Right lobe of liver (tissue), 4 donors: ENCODE results near the gene CHST3.

Source experiments
- POLR2A ChIP-seq: fragments of 450-650 bp; IDR thresholded peaks from one replicate; pipeline ENCODE4 v1.6.1; 2017; ENCODE audit warnings: antibody characterized with exemption, mild to moderate bottlenecking
- TF ChIP-seq, protein P1 (sequence below), 4 donors: fragments of 200-600 bp in 3 of 4; fragments of 450-650 bp in 1 of 4; IDR thresholded peaks; one replicate each; pipeline versions ENCODE4 v1.5.1 to v1.8.0; 2016 to 2022; ENCODE audit warnings: antibody characterized with exemption in 4 of 4, mild to moderate bottlenecking in 2 of 4
- donor health status: DM: no; HTN: no; CAD: no.
- donor health status: DM: no; HTN: no; CAD: no.
- donor health status: DM: no; HTN: yes; CAD: no.

- TF ChIP-seq, protein P1, sequence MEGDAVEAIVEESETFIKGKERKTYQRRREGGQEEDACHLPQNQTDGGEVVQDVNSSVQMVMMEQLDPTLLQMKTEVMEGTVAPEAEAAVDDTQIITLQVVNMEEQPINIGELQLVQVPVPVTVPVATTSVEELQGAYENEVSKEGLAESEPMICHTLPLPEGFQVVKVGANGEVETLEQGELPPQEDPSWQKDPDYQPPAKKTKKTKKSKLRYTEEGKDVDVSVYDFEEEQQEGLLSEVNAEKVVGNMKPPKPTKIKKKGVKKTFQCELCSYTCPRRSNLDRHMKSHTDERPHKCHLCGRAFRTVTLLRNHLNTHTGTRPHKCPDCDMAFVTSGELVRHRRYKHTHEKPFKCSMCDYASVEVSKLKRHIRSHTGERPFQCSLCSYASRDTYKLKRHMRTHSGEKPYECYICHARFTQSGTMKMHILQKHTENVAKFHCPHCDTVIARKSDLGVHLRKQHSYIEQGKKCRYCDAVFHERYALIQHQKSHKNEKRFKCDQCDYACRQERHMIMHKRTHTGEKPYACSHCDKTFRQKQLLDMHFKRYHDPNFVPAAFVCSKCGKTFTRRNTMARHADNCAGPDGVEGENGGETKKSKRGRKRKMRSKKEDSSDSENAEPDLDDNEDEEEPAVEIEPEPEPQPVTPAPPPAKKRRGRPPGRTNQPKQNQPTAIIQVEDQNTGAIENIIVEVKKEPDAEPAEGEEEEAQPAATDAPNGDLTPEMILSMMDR (IDR thresholded peaks at IDR 0.05): no peak
- no peak for TF ChIP-seq POLR2A
Observed at GRCh38 chr10:71920540-71921323, 43.5 kb upstream of the CHST3 start.
